K562 (cell line): ENCODE results near the gene NUP43. TPM values are rescaled to one million over a fixed set of nuclear protein-coding genes. Genes with fewer than 3 reads are reported as not detected.

Experiments
- ATF1 ChIP-seq, 2 experiments: fragments of 450-650 bp in 1 of 2; IDR thresholded peaks; 2 replicates each; pipeline ENCODE4 v1.6.1; 2016; ENCODE audit warnings: missing compliant biosample characterization in 1 of 2, missing genetic modification characterization in 1 of 2
- HNRNPLL ChIP-seq: fragments of 200-400 bp; formaldehyde crosslinking; IDR thresholded peaks from 2 replicates; pipeline ENCODE4 v1.6.1; 2017; ENCODE audit warnings: low read length, low read depth, mild to moderate bottlenecking; ENCODE audit not compliant: poor library complexity, severe bottlenecking
- MGA ChIP-seq: fragments of 450-650 bp; IDR thresholded peaks from 2 replicates; pipeline ENCODE4 v1.6.1; 2016; ENCODE audit warnings: mild to moderate bottlenecking, moderate library complexity
- NR2C1 ChIP-seq, 2 experiments: fragments of 450-650 bp; IDR thresholded peaks; 2 replicates each; pipeline ENCODE4 v1.6.1; 2017; ENCODE audit warnings: mild to moderate bottlenecking in 2 of 2, antibody characterized with exemption in 1 of 2, inconsistent platforms in 1 of 2, missing compliant biosample characterization in 1 of 2, missing genetic modification characterization in 1 of 2
- RBM25 ChIP-seq: fragments of 200-400 bp; formaldehyde crosslinking; IDR thresholded peaks from 2 replicates; pipeline ENCODE4 v1.6.1; 2018; ENCODE audit warnings: low read length, low read depth, moderate library complexity; ENCODE audit not compliant: severe bottlenecking
- SPI1 ChIP-seq: IDR thresholded peaks from 2 replicates; pipeline ENCODE4 v1.6.1; 2011; ENCODE audit warnings: low read depth, low read length, control low read depth, borderline replicate concordance
- TAF9B ChIP-seq: fragments of 450-650 bp; IDR thresholded peaks from 2 replicates; pipeline ENCODE4 v1.6.1; 2018; ENCODE audit warnings: mild to moderate bottlenecking; ENCODE audit not compliant: partially characterized antibody
- XRCC3 ChIP-seq: fragments of 450-650 bp; IDR thresholded peaks from 2 replicates; pipeline ENCODE4 v1.6.1; 2017; ENCODE audit warnings: mild to moderate bottlenecking, moderate library complexity
- ZBTB11 ChIP-seq, 3 experiments: fragments of 200-800 bp in 1 of 3; fragments of 250-450 bp in 1 of 3; fragments of 450-650 bp in 1 of 3; sonication (Bioruptor Pico) in 1 of 3; sonication (Bioruptor generic) in 1 of 3; formaldehyde crosslinking in 1 of 3; IDR thresholded peaks; 2 replicates each; pipeline versions ENCODE4 v1.6.1 to v1.8.0; 2016 to 2022; ENCODE audit warnings: mild to moderate bottlenecking in 2 of 3, missing genetic modification characterization in 2 of 3, missing compliant biosample characterization in 1 of 3, moderate library complexity in 1 of 3
- ZNF695 ChIP-seq: fragments of 450-650 bp; formaldehyde crosslinking; IDR thresholded peaks from 2 replicates; pipeline ENCODE4 v1.4.0; 2020; ENCODE audit warnings: mild to moderate bottlenecking, moderate library complexity
- polyA plus RNA-seq, 8 experiments: library from polyadenylated mRNA; depleted of rRNA in 4 of 8; stranded (reverse) in 5 of 8; unstranded in 3 of 8; fragments of >200 nt; fragmentation: Nextera tagmentation in 2 of 8; fragmentation: Illumina TruSeq in 1 of 8; extraction: Ambion mirVana in 2 of 8; extraction: Trizol in 1 of 8; gene quantifications; 2 replicates each; pipeline versions ENCODE4 v1.2.1 to v1.2.3, GENCODE V29; 2011 to 2014; ENCODE audit warnings: inconsistent platforms in 1 of 8, missing spikeins in 1 of 8
- total RNA-seq, 7 experiments: library from RNA; depleted of rRNA in 6 of 7; stranded (reverse); fragments of >200 nt in 6 of 7; fragmentation: Illumina TruSeq in 2 of 7; extraction: Trizol in 2 of 7; gene quantifications; 2 replicates each; pipeline versions ENCODE4 v1.2.1 to v1.2.3, GENCODE V29; 2011 to 2021; ENCODE audit warnings: low replicate concordance in 1 of 7

Gene NUP43
- total and polyA plus RNA-seq, 9 of the 15 experiments (the other 6 are each of a cell fraction or from before 2014, with no cell fraction given) = 28.9 to 136 (median 67.4) TPM

GRCh38 chr6:149746147-149746946 is at the start of gene NUP43 (continued):
- TF ChIP-seq HNRNPLL (peak; percentile 70), ZNF695 (CRISPR knock-in tag) (0 out of 2 replicates have a peak, but pooled peaks have one; percentile 44), MGA (peak; percentile 64), SPI1 (0 out of 2 replicates have a peak, but pooled peaks have one; percentile 6), XRCC3 (no peak), NR2C1 (IDR thresholded peaks at IDR 0.05) (peak; percentile 44; the same call in 1 of the 2 replicates), NR2C1 (tag; IDR thresholded peaks at IDR 0.05) (peak; percentile 48), RBM25 (peak; percentile 39), ATF1 (CRISPR knock-in tag; IDR thresholded peaks at IDR 0.05) (no peak), ATF1 (tag; IDR thresholded peaks at IDR 0.05) (peak; percentile 86), ZBTB11 (CRISPR knock-in tag; IDR thresholded peaks at IDR 0.05) (peak in 1 of 3 experiments; percentile 55; a peak in 1 of 6 replicates), TAF9B (peak; percentile 56)
